ENCODE results near the gene PIGL. TPM values are rescaled to one million over a fixed set of nuclear protein-coding genes. Genes with fewer than 3 reads are reported as not detected.

The PIGL gene
- total RNA-seq, 2 experiments from 2014 or later: 22.4 to 24.1 TPM

GRCh38 chr17:16258901-16259300 lies 41.9 kb downstream of the PIGL start:
- H3K4me1 Mint-ChIP-seq (ENCODE audit: low read depth): peaks cover 8% of the 10 kb centered on the region
- ChIA-PET CTCF (no interaction called here), POLR2A (no interaction called here)
- H3K27ac Mint-ChIP-seq: no peak overlapping the region
- no peaks in the 10 kb centered on the region for H3K27me3 Mint-ChIP-seq (ENCODE audit: low read depth)
- H3K4me3 Mint-ChIP-seq: no peak overlapping the region
- peaks cover 4% of the 10 kb centered on the region for H3K9me3 Mint-ChIP-seq (ENCODE audit: insufficient read depth)
- peaks cover 11% of the 10 kb centered on the region for H3K36me3 Mint-ChIP-seq (ENCODE audit: low read depth)
- DNase-seq: no peak
- no peak for ATAC-seq

- ChIA-PET CTCF (no interaction called here), POLR2A (no interaction called here)
- Mint-ChIP-seq H3K4me1 (ENCODE audit: low read depth) (peaks cover 8% of the 10 kb centered on the region), H3K27ac (no peak overlapping the region), H3K9me3 (ENCODE audit: insufficient read depth) (peaks cover 4% of the 10 kb centered on the region), H3K4me3 (no peak overlapping the region), H3K36me3 (ENCODE audit: low read depth) (peaks cover 11% of the 10 kb centered on the region), H3K27me3 (ENCODE audit: low read depth) (no peaks in the 10 kb centered on the region)
- DNase-seq: no peak
- no peak for ATAC-seq
Observed at GRCh38 chr17:16259926-16260325, 42.9 kb downstream of the PIGL start.

- Mint-ChIP-seq H3K4me3 (no peak overlapping the region), H3K4me1 (ENCODE audit: low read depth) (no peaks in the 10 kb centered on the region), H3K27me3 (ENCODE audit: low read depth) (no peaks in the 10 kb centered on the region), H3K36me3 (ENCODE audit: low read depth) (peaks cover 15% of the 10 kb centered on the region), H3K9me3 (ENCODE audit: insufficient read depth) (peaks cover 4% of the 10 kb centered on the region), H3K27ac (no peak overlapping the region)
- DNase-seq (no peak), ATAC-seq (no peak)
- ChIA-PET POLR2A (interaction anchor here (0.7 kb wide), 1 partner anchor 154 kb away, joined by 3 read pairs; no protein-coding TSS in a partner anchor), CTCF (interaction anchor here (1.3 kb wide), 1 partner anchor 44 kb away, joined by 4 read pairs; no protein-coding TSS in a partner anchor)
Observed at GRCh38 chr17:16261049-16261448, 44.0 kb downstream of the PIGL start.

- Mint-ChIP-seq H3K4me3 (no peak overlapping the region), H3K4me1 (ENCODE audit: low read depth) (peaks cover 4% of the 10 kb centered on the region), H3K27ac (no peak overlapping the region), H3K27me3 (ENCODE audit: low read depth) (no peaks in the 10 kb centered on the region), H3K9me3 (ENCODE audit: insufficient read depth) (peaks cover 4% of the 10 kb centered on the region), H3K36me3 (ENCODE audit: low read depth) (peaks cover 19% of the 10 kb centered on the region)
- DNase-seq (no peak), ATAC-seq (no peak)
- CTCF ChIA-PET: interaction anchor here (1.3 kb wide), 1 partner anchor 43 kb away, joined by 4 read pairs; no protein-coding TSS in a partner anchor
- POLR2A ChIA-PET: no interaction called here
Observed at GRCh38 chr17:16262201-16262600, 45.2 kb downstream of the PIGL start.

- no peaks in the 10 kb centered on the region for H3K27me3 Mint-ChIP-seq (ENCODE audit: low read depth)
- no peaks in the 10 kb centered on the region for H3K9me3 Mint-ChIP-seq (ENCODE audit: insufficient read depth)
- no peak overlapping the region for H3K4me3 Mint-ChIP-seq
- H3K27ac Mint-ChIP-seq: peak overlapping the region; percentile 86
- H3K4me1 Mint-ChIP-seq (ENCODE audit: low read depth): peaks cover 28% of the 10 kb centered on the region
- ChIA-PET POLR2A (interaction anchor here (0.8 to 3.9 kb wide), 2 partner anchors 16 to 20 kb away, joined by 3 to 19 read pairs; no protein-coding TSS in a partner anchor), CTCF (interaction anchor here (1.9 kb wide), 1 partner anchor 20 kb away, joined by 7 read pairs; no protein-coding TSS in a partner anchor)
- H3K36me3 Mint-ChIP-seq (ENCODE audit: low read depth): peaks cover 13% of the 10 kb centered on the region
- no peak for ATAC-seq
- DNase-seq: no peak
Observed at GRCh38 chr17:16267174-16267573, 50.2 kb downstream of the PIGL start.

- peak overlapping the region; percentile 69 for H3K27ac Mint-ChIP-seq
- peaks cover 34% of the 10 kb centered on the region for H3K4me1 Mint-ChIP-seq (ENCODE audit: low read depth)
- H3K36me3 Mint-ChIP-seq (ENCODE audit: low read depth): peaks cover 23% of the 10 kb centered on the region
- CTCF ChIA-PET: no interaction called here
- no peaks in the 10 kb centered on the region for H3K9me3 Mint-ChIP-seq (ENCODE audit: insufficient read depth)
- H3K4me3 Mint-ChIP-seq: no peak overlapping the region
- H3K27me3 Mint-ChIP-seq (ENCODE audit: low read depth): no peaks in the 10 kb centered on the region
- POLR2A ChIA-PET: interaction anchor here (0.7 to 3.9 kb wide), 2 partner anchors 17 to 53 kb away, joined by 3 to 19 read pairs; partner anchors contain the start of gene PIGL
- DNase-seq: no peak
- no peak for ATAC-seq
Observed at GRCh38 chr17:16269658-16270057, 52.6 kb downstream of the PIGL start.

- Mint-ChIP-seq H3K36me3 (ENCODE audit: low read depth) (peaks cover 29% of the 10 kb centered on the region), H3K9me3 (ENCODE audit: insufficient read depth) (peaks cover 6% of the 10 kb centered on the region), H3K27ac (no peak overlapping the region), H3K4me1 (ENCODE audit: low read depth) (peaks cover 29% of the 10 kb centered on the region), H3K27me3 (ENCODE audit: low read depth) (no peaks in the 10 kb centered on the region), H3K4me3 (no peak overlapping the region)
- DNase-seq: no peak
- CTCF ChIA-PET: interaction anchor here (0.6 to 0.7 kb wide), 2 partner anchors 32 to 261 kb away, joined by 3 read pairs; no protein-coding TSS in a partner anchor
- no peak for ATAC-seq
- POLR2A ChIA-PET: no interaction called here
Observed at GRCh38 chr17:16272111-16272840, 55.3 kb downstream of the PIGL start.

- H3K27me3 Mint-ChIP-seq (ENCODE audit: low read depth): no peaks in the 10 kb centered on the region
- ATAC-seq (no peak), DNase-seq (no peak)
- ChIA-PET CTCF (interaction anchor here (1.0 to 1.1 kb wide), 2 partner anchors 13 to 90 kb away, joined by 4 to 5 read pairs; no protein-coding TSS in a partner anchor), POLR2A (no interaction called here)
- H3K36me3 Mint-ChIP-seq (ENCODE audit: low read depth): peaks cover 36% of the 10 kb centered on the region
- peaks cover 17% of the 10 kb centered on the region for H3K4me1 Mint-ChIP-seq (ENCODE audit: low read depth)
- H3K27ac Mint-ChIP-seq: no peak overlapping the region
- no peak overlapping the region for H3K4me3 Mint-ChIP-seq
- H3K9me3 Mint-ChIP-seq (ENCODE audit: insufficient read depth): peaks cover 8% of the 10 kb centered on the region
Observed at GRCh38 chr17:16273499-16273898, 56.5 kb downstream of the PIGL start.

GRCh38 chr17:16273929-16274339 lies 56.9 kb downstream of the PIGL start:
- POLR2A ChIA-PET: no interaction called here
- Mint-ChIP-seq H3K27ac (no peak overlapping the region), H3K4me1 (ENCODE audit: low read depth) (peaks cover 14% of the 10 kb centered on the region)

GRCh38 chr17:16275024-16275423 lies 58.0 kb downstream of the PIGL start:
- peaks cover 43% of the 10 kb centered on the region for H3K36me3 Mint-ChIP-seq (ENCODE audit: low read depth)

More at GRCh38 chr17:16273929-16274339, 56.9 kb downstream of the PIGL start:
- ATAC-seq (no peak), DNase-seq (no peak)
- Mint-ChIP-seq H3K27me3 (ENCODE audit: low read depth) (no peaks in the 10 kb centered on the region), H3K9me3 (ENCODE audit: insufficient read depth) (peaks cover 11% of the 10 kb centered on the region), H3K36me3 (ENCODE audit: low read depth) (peaks cover 40% of the 10 kb centered on the region), H3K4me3 (no peak overlapping the region)
- CTCF ChIA-PET: interaction anchor here (1.0 to 1.1 kb wide), 2 partner anchors 12 to 90 kb away, joined by 4 to 5 read pairs; no protein-coding TSS in a partner anchor

GRCh38 chr17:16277163-16277562 lies 60.2 kb downstream of the PIGL start:
- CTCF ChIA-PET: interaction anchor here (0.9 kb wide), 1 partner anchor 9 kb away, joined by 3 read pairs; no protein-coding TSS in a partner anchor
- Mint-ChIP-seq H3K36me3 (ENCODE audit: low read depth) (peaks cover 49% of the 10 kb centered on the region), H3K4me3 (no peak overlapping the region), H3K9me3 (ENCODE audit: insufficient read depth) (peaks cover 11% of the 10 kb centered on the region), H3K27ac (no peak overlapping the region), H3K4me1 (ENCODE audit: low read depth) (peaks cover 6% of the 10 kb centered on the region), H3K27me3 (ENCODE audit: low read depth) (no peaks in the 10 kb centered on the region)
- DNase-seq: no peak
- ATAC-seq: no peak
- POLR2A ChIA-PET: no interaction called here

More at GRCh38 chr17:16275024-16275423, 58.0 kb downstream of the PIGL start:
- H3K4me3 Mint-ChIP-seq: no peak overlapping the region
- CTCF ChIA-PET: no interaction called here
- H3K27me3 Mint-ChIP-seq (ENCODE audit: low read depth): no peaks in the 10 kb centered on the region
- ATAC-seq (no peak), DNase-seq (no peak)
- POLR2A ChIA-PET: no interaction called here
- H3K4me1 Mint-ChIP-seq (ENCODE audit: low read depth): peaks cover 6% of the 10 kb centered on the region
- peaks cover 11% of the 10 kb centered on the region for H3K9me3 Mint-ChIP-seq (ENCODE audit: insufficient read depth)
- no peak overlapping the region for H3K27ac Mint-ChIP-seq

- DNase-seq (no peak), ATAC-seq (no peak)
- H3K4me1 Mint-ChIP-seq (ENCODE audit: low read depth): peaks cover 21% of the 10 kb centered on the region
- ChIA-PET CTCF (no interaction called here), POLR2A (no interaction called here)
- H3K27ac Mint-ChIP-seq: no peak overlapping the region
- no peak overlapping the region for H3K4me3 Mint-ChIP-seq
- no peaks in the 10 kb centered on the region for H3K27me3 Mint-ChIP-seq (ENCODE audit: low read depth)
- H3K9me3 Mint-ChIP-seq (ENCODE audit: insufficient read depth): peaks cover 11% of the 10 kb centered on the region
- peaks cover 42% of the 10 kb centered on the region for H3K36me3 Mint-ChIP-seq (ENCODE audit: low read depth)
Observed at GRCh38 chr17:16281351-16281750, 64.3 kb downstream of the PIGL start.

Data from activated CD8-positive, alpha-beta T cell treated with anti-CD3 and anti-CD28 coated beads, Interleukin-2, amount 10 ng/mL, durations not matched to agents 7 days and 5 days (primary cell).